NCI-H1092 treated with DMSO at 0.1 percent for 48 hours (cell line): Measurements from ENCODE around the gene PTGDS.

Experiments
- DNase-seq: peaks from one replicate; lab custom pipeline; 2025; lab: John Stamatoyannopoulos, UW

The PTGDS gene

GRCh38 chr9:136945333-136946227 is 31.7 kb upstream of the PTGDS start:
- DNase-seq: no peak

GRCh38 chr9:136946228-136947027 is 30.9 kb upstream of the PTGDS start:
- no peak for DNase-seq

- no peak for DNase-seq
Observed at GRCh38 chr9:136947028-136947891, 30.0 kb upstream of the PTGDS start.

GRCh38 chr9:136947955-136948510 is 29.3 kb upstream of the PTGDS start:
- peak; percentile 30 for DNase-seq

GRCh38 chr9:136949239-136949816 is 28.0 kb upstream of the PTGDS start:
- peak; percentile 63 for DNase-seq

- DNase-seq: peak; percentile 91
Observed at GRCh38 chr9:136949817-136950655, 27.3 kb upstream of the PTGDS start.

GRCh38 chr9:136950656-136951276 is 26.5 kb upstream of the PTGDS start:
- no peak for DNase-seq

GRCh38 chr9:136951541-136952320 is 25.6 kb upstream of the PTGDS start, which contains the start of gene LCN12:
LCN12 (plus strand) TSS chr9:136952273; CDS start chr9:136952328, 55 bp downstream.
- DNase-seq: no peak

GRCh38 chr9:136952321-136952850 is 24.9 kb upstream of the PTGDS start:
- DNase-seq: no peak

- no peak for DNase-seq
Observed at GRCh38 chr9:136952876-136953770, 24.2 kb upstream of the PTGDS start.

GRCh38 chr9:136953771-136954269 is 23.5 kb upstream of the PTGDS start:
- DNase-seq: no peak

GRCh38 chr9:136954270-136955083 is 22.8 kb upstream of the PTGDS start:
- DNase-seq: no peak

GRCh38 chr9:136955202-136955942 is 21.9 kb upstream of the PTGDS start:
- no peak for DNase-seq

GRCh38 chr9:136955943-136956335 is 21.4 kb upstream of the PTGDS start:
- no peak for DNase-seq

GRCh38 chr9:136956604-136957003 is 20.7 kb upstream of the PTGDS start:
- no peak for DNase-seq

- no peak for DNase-seq
Observed at GRCh38 chr9:136957461-136957860, 19.8 kb upstream of the PTGDS start.
